ENCODE measurements around the gene TMEM179. TPM values are rescaled to one million over a fixed set of nuclear protein-coding genes. Genes with fewer than 3 reads are reported as not detected.

TMEM179 gene
- total and polyA plus RNA-seq, 2 of the 13 experiments (the other 11 are each of a cell fraction or from before 2014, with no cell fraction given), result not detected

GRCh38 chr14:104610749-104611310, 6.3 kb upstream of the TMEM179 start:
- in situ Hi-C loops (cut with HindIII; ENCODE audit: extremely low pct_ligation_motif_present, low pct_unique_long_range_greater_than_20kb) (no loop called here), intact Hi-C loops (cut with micrococcal nuclease; ENCODE audit: unreplicated experiment) (no loop called here)
- Histone ChIP-seq H3K4me1 (ENCODE audit: insufficient read depth, low read length) (no peaks in the 10 kb centered on the region), H3K4me2 (ENCODE audit: low read depth, low read length) (no peak overlapping the region), H3K9ac (ENCODE audit: insufficient read depth, low read depth, low read length) (no peak overlapping the region), H2AFZ (ENCODE audit: low read length) (no peak overlapping the region), H3K4me3 (replicated peaks in 1 of 3; ENCODE audit: insufficient read depth in 1 of 3, low read depth in 2 of 3, low read length in 3 of 3) (no peak overlapping the region), H3K27me3 (ENCODE audit: control insufficient read depth in 1 of 2, insufficient read depth in 2 of 2, low read length in 2 of 2) (peaks cover 0 to 20% of the 10 kb centered on the region in 2 experiments; a peak in 3 of 5 replicates), H3K9me3 (ENCODE audit: low read length) (no peaks in the 10 kb centered on the region), H3K79me2 (ENCODE audit: insufficient read depth, low read length) (no peaks in the 10 kb centered on the region), H4K20me1 (ENCODE audit: insufficient read depth, low read length) (no peaks in the 10 kb centered on the region), H3K27ac (ENCODE audit: extremely low read length, insufficient read depth, low read length) (no peak overlapping the region), H3K36me3 (replicated peaks in 1 of 2; ENCODE audit: control insufficient read depth in 1 of 2, insufficient read depth in 2 of 2, low read length in 2 of 2) (no peaks in the 10 kb centered on the region)
- ChIA-PET POLR2A (no interaction called here), CTCF (ENCODE audit: low intra/inter-chr PET ratio, low total read pairs) (no interaction called here)
- 21% methylated on average over 4 of the region's 4 CpGs for WGBS (ENCODE audit: low lambda C conversion rate)
- no peak for FAIRE-seq
- ATAC-seq, result no peak
- TF ChIP-seq, protein P1, sequence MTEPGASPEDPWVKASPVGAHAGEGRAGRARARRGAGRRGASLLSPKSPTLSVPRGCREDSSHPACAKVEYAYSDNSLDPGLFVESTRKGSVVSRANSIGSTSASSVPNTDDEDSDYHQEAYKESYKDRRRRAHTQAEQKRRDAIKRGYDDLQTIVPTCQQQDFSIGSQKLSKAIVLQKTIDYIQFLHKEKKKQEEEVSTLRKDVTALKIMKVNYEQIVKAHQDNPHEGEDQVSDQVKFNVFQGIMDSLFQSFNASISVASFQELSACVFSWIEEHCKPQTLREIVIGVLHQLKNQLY (CRISPR knock-in tag; IDR thresholded peaks at IDR 0.05), result no peak
- TF ChIP-seq THRA (CRISPR knock-in tag; IDR thresholded peaks at IDR 0.05; ENCODE audit: borderline replicate concordance), result no peak
- TF ChIP-seq ZBTB40 (IDR thresholded peaks at IDR 0.05), result no peak
- no peak for TF ChIP-seq ZBTB40 (CRISPR knock-in tag; IDR thresholded peaks at IDR 0.05)
- DNase-seq (ENCODE audit: low spot score), result no peak
- BruUV-seq (replicated peaks), result no TSS peak

All from HepG2 (cell line).